ENCODE data around the gene CPSF4L. TPM values are rescaled to one million over a fixed set of nuclear protein-coding genes. Genes with fewer than 3 reads are reported as not detected.
"Not testable (repeated sequence)": the region's sequence is repeated elsewhere in the genome, so short reads cannot be mapped to it uniquely, and the experiment has no call there.

The CPSF4L gene, protein sequence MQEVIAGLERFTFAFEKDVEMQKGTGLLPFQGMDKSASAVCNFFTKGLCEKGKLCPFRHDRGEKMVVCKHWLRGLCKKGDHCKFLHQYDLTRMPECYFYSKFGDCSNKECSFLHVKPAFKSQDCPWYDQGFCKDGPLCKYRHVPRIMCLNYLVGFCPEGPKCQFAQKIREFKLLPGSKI
- not detected for total RNA-seq
- under 1 TPM; 0.20 to 0.73 (median 0.33) TPM for polyA plus RNA-seq (ENCODE audit: insufficient read length in 6 of 6)
- long read RNA-seq, donor 1, result 0 reads
- long read RNA-seq, donor 2, result 0 reads
- long read RNA-seq, donor 3, result 0 reads
- long read RNA-seq, donor 4, result 0 reads
- long read RNA-seq, donor 5, result 0 reads
- long read RNA-seq, donor 6, result 0 reads
- long read RNA-seq, donor 7, result 0 reads
- long read RNA-seq, donor 8, result 0 reads
- long read RNA-seq, donor 9, result 0 reads
- long read RNA-seq, donor 10, partial matches to known transcripts, result 0 of 1 reads
- long read RNA-seq, donor 10, other reads (novel, unspliced or antisense), result 1 of 1 reads
- long read RNA-seq, donor 11, result 0 reads
- long read RNA-seq, donor 12, result 0 reads

DNA sequence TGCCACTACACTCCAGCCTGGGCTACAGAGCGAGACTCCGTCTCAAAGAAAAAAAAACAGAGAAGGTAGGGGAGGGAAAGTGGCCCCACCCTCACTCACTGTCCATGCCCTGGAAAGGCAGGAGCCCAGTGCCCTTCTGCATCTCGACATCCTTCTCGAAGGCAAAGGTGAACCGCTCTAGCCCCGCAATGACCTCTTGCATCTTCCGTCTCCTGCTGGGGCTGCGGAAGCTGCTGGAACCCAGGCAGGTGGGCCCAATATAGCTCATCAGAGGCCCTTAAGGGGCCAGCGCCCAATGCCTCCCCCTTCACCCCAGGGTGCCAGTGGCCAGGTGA, at the start of gene CPSF4L:
TSS of gene CPSF4L (minus strand) at position 264 of the 335 bp plus-strand sequence. CDS start at position 202, 62 bp downstream.
- Histone ChIP-seq H3K27ac (peak within 1 kb of the TSS in 1 of 2 donors; percentile 5), H3K36me3 (no peaks in the 10 kb centered on the region), H3K4me1 (peaks cover 0 to 16% of the 10 kb centered on the region in 2 donors), H3K9me3 (no peaks in the 10 kb centered on the region), H3K4me3 (no peak within 1 kb of the TSS), H3K27me3 (no peaks in the 10 kb centered on the region)
- ATAC-seq (no peak), DNase-seq (no peak)
- intact Hi-C loops (cut with DNase I), result no loop called here
- TF ChIP-seq, protein P1, sequence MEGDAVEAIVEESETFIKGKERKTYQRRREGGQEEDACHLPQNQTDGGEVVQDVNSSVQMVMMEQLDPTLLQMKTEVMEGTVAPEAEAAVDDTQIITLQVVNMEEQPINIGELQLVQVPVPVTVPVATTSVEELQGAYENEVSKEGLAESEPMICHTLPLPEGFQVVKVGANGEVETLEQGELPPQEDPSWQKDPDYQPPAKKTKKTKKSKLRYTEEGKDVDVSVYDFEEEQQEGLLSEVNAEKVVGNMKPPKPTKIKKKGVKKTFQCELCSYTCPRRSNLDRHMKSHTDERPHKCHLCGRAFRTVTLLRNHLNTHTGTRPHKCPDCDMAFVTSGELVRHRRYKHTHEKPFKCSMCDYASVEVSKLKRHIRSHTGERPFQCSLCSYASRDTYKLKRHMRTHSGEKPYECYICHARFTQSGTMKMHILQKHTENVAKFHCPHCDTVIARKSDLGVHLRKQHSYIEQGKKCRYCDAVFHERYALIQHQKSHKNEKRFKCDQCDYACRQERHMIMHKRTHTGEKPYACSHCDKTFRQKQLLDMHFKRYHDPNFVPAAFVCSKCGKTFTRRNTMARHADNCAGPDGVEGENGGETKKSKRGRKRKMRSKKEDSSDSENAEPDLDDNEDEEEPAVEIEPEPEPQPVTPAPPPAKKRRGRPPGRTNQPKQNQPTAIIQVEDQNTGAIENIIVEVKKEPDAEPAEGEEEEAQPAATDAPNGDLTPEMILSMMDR (IDR thresholded peaks at IDR 0.05), result no peak

DNA sequence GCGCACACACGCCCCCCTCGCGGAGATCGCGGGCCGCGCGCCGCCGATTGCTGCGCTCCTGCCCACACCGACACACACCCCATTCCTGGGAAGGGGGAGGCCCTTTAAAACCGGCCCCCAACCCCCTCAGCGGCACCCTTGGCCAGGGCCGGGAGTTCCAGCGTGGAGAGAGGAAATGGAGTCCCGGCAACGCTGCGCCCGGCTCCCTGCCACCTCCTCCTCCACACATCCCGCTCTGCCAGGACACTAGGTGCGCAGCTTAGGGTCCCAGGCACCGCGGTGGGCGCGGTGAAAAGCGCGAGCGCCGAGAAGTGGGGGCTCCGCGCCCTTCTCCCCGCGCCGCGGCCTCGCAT, 49.7 kb upstream of the CPSF4L start:
- H3K27me3 ChIP-seq, result no peaks in the 10 kb centered on the region

DNA sequence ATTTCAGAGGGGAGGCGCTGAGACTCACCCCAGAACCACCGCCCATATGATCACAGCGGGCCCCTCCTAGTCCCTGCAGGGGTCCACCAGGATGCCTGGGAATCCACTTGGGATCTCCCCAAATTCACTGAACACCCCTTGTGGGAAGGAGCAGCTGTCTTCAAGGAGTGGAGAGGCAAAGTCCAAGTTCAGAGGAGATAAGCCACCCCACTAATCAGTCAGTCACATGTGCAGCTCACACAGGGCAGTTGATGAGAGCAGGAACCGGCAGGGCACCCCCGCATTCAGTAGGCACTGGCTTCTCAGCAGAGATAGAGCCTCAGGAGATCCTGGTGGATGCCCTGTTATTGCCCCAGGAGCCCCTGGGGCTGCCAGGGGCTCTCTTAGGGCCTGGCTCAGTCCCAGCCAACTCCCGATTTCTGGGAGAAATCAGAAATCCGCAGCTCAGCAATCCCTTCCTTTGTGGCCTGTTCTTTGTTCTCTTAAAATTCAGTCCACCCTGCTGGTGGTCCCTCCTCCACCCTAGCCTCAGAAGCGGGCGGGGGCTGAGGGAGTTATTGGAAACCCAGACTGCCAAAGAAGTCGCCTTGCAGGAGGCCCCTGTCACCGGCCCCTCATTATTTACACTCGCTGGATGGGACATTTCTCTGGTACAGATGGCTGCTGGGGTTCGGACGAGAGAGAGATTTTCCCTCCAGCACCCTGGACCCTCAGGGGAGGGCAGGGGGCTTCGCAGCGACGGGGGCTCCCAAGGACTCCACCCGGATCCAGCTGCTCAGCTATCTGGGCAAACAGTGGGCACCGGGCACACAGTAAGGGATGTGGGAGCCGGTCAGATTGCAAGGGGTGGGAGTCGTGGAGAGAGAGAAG, 48.3 kb upstream of the CPSF4L start:
- H3K27ac ChIP-seq, result peak overlapping the region; percentile 84 to 97
- no peaks in the 10 kb centered on the region for H3K36me3 ChIP-seq
- H3K4me1 ChIP-seq, result peaks cover 42 to 60% of the 10 kb centered on the region in 2 donors
- H3K4me3 ChIP-seq, result peak overlapping the region; percentile 97 to 100
- no peaks in the 10 kb centered on the region for H3K27me3 ChIP-seq
- ATAC-seq (no peak), DNase-seq (peak in 3 of 4 donors; percentile 49 to 80 (median 67))
- intact Hi-C loops (cut with DNase I), result no loop called here
- no peaks in the 10 kb centered on the region for H3K9me3 ChIP-seq
- TF ChIP-seq, protein P1 (IDR thresholded peaks at IDR 0.05), result no peak

More for the DNA sequence above, 49.7 kb upstream of the CPSF4L start:
- ATAC-seq, result peak; percentile 13
- Histone ChIP-seq H3K27ac (peak overlapping the region; percentile 84 to 97), H3K36me3 (no peaks in the 10 kb centered on the region), H3K4me3 (peak overlapping the region; percentile 97 to 100), H3K4me1 (peaks cover 29 to 46% of the 10 kb centered on the region in 2 donors), H3K9me3 (no peaks in the 10 kb centered on the region)
- intact Hi-C loops (cut with DNase I), result no loop called here
- DNase-seq, result peak in 1 of 4 donors; percentile 87
- TF ChIP-seq, protein P1 (IDR thresholded peaks at IDR 0.05), result no peak

DNA sequence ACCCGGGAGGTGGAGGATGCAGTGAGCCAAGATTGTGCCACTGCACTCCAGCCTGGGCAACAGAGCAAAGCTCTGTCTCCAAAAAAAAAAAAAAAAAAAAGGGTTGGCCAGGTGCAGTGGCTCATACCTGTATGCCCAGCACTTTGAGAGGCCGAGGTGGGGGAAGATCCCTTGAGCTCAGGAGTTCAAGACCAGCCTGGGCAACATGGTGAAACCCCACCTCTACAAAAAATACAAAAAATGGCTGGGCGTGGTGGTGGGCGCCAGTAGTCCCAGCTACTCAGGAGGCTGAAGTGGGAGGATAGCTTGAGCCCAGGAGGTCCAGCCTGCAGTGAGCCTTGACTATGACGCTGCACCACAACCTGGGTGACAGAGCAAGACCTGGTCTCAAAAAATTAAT, 47.3 kb upstream of the CPSF4L start:
- H3K4me3 ChIP-seq, result peak overlapping the region in 1 of 2 donors; percentile 100
- H3K27me3 ChIP-seq; intact Hi-C loops (cut with DNase I); H3K9me3 ChIP-seq; ATAC-seq; DNase-seq; H3K36me3 ChIP-seq: not testable (repeated sequence)
- H3K27ac ChIP-seq, result peak overlapping the region; percentile 84 to 97
- H3K4me1 ChIP-seq, result peaks cover 50 to 70% of the 10 kb centered on the region in 2 donors

DNA sequence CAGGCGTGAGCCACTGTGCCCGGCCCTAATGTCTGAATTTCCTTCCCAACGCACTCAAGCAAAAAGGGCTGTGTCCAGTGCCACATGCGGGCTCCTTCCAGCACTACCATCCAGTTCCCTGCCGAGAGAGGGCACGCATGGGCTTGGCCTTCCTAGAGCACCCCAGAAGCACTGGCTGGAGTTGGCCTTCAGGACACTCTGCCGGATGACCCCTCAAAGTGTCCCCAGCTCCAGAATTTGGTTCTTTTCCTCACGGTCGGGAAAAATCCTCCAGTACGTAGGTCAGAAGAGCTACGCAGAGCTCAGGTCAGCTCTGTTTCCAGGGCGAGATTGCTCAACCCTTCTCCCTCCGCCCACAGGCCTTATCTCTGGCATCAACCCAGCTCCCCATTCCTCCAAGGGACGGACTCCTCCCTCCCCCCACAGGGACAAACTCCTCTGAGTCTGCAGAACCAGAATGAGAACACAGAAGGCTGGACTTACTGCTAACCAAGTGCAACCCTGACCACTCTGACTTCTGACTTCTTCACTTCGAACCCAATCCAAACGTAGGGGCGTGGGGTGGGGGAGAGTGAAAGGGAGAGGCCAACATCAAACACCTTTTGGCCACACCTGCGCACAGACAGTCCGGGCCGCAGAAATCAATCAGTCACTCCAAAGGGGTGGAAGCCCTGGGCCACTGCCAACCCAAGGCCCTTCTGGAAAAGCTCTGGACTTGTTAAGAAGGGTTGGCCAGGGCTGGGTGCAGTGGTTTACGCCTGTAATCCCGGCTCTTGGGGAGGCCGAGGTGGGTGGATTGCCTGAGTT, 46.5 kb upstream of the CPSF4L start:
- Histone ChIP-seq H3K27ac (peak overlapping the region; percentile 84 to 97), H3K27me3 (no peaks in the 10 kb centered on the region), H3K4me3 (peak overlapping the region in 1 of 2 donors; percentile 100), H3K4me1 (peaks cover 54 to 78% of the 10 kb centered on the region in 2 donors), H3K36me3 (no peaks in the 10 kb centered on the region), H3K9me3 (no peaks in the 10 kb centered on the region)
- DNase-seq (peak; percentile 78 to 95 (median 88)), ATAC-seq (peak; percentile 22)
- TF ChIP-seq, protein P1 (IDR thresholded peaks at IDR 0.05), result no peak
- intact Hi-C loops (cut with DNase I), result no loop called here
